Amniotic stem cell (primary cell): Measurements from ENCODE around the gene ADAMTS4.
A peak's percentile ranks its signal among the peaks of the same experiment; 100 is the strongest.

ENCODE experiments used
- DNase-seq: peaks from one replicate; lab custom pipeline; 2025; lab: John Stamatoyannopoulos, UW

The ADAMTS4 gene

DNA sequence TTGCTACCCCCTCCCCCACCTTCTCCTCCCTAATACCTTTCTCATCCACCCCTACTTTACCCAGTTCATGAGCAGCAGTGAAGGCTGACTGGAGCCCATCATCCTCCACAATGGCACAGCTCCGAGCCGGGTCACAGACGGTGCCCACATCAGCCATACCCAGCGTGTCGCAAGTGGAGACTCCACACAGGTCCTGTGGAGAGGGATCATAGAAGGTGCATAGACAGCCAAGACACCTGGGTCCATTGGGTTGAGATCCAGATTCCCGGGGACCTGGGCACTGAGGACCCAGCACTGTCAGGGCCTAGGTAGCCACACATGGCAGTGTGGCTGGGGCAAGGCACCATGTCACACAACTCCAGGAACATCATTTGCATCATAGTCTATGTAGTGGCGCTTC lies 2.7 kb downstream of the ADAMTS4 start:
- DNase-seq: no peak

GRCh38 chr1:161195171-161195570 lies 3.7 kb downstream of the ADAMTS4 start:
- DNase-seq: no peak

GRCh38 chr1:161193561-161194235 lies 5.2 kb downstream of the ADAMTS4 start:
- no peak for DNase-seq

DNA sequence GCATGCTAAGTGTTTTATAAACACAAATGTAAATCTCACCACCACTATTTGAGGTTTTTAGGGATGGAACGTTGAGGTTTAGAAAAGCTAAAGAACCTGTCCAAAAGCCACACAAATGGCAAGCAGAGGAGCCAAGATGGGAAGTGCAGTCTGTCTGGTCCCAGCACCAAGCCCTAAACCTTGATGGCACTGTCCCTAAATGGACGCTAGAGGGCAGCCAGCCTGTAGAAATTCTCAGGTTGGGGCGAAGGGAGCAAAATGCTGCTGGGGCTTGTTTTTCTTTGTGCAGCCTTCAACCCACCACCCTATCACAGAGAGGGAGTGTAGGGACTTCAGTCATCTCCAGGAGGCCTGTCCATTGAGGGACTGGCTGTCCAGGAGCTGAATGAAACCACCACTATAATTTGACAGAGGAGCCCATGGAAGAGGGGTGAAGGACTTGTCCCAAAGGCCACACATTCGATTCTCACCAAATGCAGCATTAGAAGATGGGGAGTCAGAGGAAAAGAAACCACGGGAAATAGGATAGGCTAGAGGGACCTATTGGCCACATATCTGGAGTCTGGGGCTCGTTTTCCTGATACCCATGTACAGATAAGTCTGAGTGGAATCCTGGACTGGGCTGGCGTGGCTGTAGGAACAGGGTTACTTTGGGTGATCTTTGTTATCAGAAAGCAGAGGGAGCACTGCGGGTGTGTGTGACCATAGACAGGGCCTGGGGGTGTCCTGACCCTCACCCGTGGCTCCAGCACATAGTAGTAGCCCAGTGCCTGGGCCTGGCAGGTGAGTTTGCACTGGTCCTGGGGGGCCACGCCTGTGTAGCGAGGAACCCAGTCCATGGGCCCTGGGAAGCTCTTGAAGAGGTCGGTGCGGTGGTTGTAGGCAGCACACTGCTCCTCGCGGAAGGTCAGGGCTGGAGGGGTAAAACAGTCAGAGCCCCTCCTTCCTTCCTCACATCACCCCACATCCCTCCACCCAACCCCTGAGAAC lies 6.1 kb downstream of the ADAMTS4 start:
- peak; percentile 68 for DNase-seq

- DNase-seq: no peak
Observed at GRCh38 chr1:161191971-161192370, 6.9 kb downstream of the ADAMTS4 start.

DNA sequence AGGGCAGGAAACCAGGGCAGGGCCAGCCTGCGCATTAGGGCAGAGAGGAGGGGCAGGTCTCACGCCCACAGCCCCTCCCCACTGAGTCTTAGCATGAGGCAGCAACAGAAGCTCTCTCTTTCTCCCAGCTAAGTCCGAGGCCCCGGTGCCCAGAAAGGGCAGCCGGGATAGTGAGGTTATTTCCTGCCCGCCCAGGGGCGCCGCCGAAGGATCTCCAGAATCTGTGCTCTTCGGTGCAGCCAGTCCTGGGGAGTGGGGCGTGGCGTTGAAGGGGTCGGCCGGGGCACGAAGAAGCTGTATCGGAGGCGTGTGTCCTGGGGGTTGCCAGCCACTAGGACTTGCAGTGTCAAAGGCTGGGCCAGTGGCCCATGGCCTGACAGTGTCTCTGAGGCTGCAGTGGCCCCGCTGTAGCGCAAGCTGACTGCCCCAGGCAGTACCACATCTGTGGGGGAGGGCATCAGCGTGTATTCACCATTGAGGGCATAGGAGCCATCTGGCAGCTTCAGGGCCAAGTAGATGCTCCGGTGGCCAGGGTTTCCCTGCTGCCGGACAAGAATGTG lies 7.8 kb downstream of the ADAMTS4 start:
- no peak for DNase-seq

DNA sequence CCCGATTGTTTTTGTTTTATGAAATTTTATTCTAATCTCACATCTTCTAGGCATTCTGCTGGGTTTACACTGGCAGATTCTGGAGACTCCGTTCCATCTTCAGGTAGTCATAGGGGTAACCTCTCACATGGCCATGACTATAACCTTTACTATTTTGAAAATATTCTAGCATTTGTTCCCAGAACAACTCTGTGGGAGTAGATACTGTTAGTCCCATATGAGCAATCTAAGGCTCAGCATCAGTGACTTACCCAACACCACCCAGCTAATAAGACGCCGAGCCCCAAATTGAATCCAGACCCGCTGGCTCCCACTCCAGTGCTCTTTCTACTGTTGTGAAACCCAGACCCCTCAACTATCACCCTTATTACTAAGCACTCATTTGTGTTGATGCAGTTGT lies 9.8 kb downstream of the ADAMTS4 start:
- DNase-seq: no peak

GRCh38 chr1:161188381-161188780 lies 10.5 kb downstream of the ADAMTS4 start:
- DNase-seq: no peak

DNA sequence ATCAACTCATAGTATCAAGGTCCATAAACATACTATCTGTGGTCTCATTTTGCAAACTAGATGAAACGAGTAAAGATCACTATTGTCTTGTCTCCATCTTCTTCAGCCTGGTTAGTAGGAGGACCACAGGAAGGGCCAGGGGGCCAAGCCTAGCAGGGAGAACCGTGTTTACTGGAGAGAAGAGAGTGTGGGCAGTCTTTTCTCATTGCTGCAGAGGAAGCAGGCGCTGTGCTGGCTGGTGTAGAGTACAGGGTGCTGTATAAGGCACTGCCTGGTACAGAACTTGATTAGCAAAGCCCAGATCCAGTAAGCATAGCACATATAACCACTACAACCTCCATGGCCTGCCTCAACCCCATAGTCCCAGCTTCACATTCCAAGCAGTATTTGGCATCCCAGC lies 11.5 kb downstream of the ADAMTS4 start:
- no peak for DNase-seq

DNA sequence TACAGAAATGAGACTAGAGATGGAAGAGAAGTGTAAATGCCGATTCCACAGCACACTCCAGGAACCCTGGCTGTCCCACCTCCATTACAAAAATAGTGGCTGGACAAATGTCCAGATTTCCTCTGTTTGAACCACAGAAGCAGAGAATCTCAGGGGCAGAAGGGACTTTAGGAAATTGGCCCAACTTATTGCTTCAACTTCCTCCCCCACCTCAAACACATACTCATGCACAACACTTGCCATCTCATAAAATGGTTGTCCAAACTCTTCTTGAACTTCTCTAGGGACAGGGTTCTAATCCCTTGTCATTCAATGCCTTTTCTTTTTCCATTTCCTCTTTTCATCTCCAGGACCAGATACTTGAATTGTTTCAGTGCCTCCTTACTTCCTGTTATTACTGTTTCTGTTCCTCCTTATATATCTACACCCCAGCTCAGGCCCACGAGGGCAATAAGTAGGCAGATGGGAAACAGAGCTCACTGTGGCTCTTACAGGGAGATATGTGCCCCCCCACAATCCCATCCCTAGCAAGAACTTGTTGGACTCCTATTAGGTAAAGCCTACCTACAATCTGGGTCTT lies 13.0 kb downstream of the ADAMTS4 start:
- DNase-seq: no peak

- DNase-seq: no peak
Observed at GRCh38 chr1:161185282-161185682, 13.6 kb downstream of the ADAMTS4 start.

- DNase-seq: no peak
Observed at GRCh38 chr1:161182214-161182613, 16.6 kb downstream of the ADAMTS4 start.

- DNase-seq: no peak
Observed at GRCh38 chr1:161180639-161181038, 18.2 kb downstream of the ADAMTS4 start.

- DNase-seq: no peak
Observed at GRCh38 chr1:161179698-161180097, 19.2 kb downstream of the ADAMTS4 start.

DNA sequence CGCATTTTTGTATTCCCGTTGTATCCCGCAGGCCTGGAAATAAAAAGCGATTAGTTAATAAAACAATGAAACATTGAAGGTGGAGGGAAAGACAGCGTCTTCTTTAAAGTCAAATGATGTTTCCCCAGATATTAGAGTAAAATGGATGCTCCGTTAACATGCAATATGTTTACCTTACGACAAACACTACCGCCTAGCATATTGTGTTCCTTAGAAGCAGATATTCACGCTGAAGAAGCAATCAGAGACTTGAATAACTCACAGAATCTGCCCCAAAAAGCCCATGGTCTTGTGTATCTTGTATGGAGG lies 21.0 kb downstream of the ADAMTS4 start:
- DNase-seq: no peak

- DNase-seq: peak; percentile 27
Observed at GRCh38 chr1:161177112-161177935, 21.5 kb downstream of the ADAMTS4 start, which contains the start of gene B4GALT3. TSS of gene B4GALT3 (minus strand) at chr1:161177507. CDS start at chr1:161176060, 1,447 bp downstream.

DNA sequence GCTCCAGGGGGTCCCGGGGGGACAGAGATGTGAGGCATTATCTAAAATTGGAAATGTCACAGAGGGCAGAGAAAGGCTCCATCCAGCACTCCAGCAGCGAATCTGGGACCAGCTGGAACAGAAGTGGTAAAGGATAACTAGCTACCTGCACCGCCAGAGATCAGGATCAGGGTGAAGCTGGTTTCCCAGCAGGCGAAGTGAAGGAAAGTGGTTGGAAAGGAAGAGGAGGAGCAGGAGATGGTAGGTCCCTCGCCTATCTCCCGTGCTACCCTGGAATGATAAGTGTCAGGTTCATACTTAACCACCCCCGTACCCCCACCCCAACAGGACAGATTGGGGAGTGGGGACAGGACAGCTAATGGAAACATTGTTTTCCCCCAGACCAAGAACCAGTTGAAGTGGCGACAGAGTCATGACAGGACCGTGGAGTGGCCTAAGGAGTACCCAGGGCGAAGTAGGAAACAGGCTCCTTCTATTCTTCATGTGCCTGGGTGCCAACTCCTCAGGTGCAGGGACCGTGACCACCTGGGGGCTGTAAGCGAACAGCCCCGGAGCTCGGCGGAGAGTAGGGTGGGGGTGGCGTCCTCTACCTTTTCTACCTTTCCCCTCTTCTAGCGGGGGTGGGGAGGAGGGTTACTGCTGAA lies 22.3 kb downstream of the ADAMTS4 start:
- DNase-seq: no peak

DNA sequence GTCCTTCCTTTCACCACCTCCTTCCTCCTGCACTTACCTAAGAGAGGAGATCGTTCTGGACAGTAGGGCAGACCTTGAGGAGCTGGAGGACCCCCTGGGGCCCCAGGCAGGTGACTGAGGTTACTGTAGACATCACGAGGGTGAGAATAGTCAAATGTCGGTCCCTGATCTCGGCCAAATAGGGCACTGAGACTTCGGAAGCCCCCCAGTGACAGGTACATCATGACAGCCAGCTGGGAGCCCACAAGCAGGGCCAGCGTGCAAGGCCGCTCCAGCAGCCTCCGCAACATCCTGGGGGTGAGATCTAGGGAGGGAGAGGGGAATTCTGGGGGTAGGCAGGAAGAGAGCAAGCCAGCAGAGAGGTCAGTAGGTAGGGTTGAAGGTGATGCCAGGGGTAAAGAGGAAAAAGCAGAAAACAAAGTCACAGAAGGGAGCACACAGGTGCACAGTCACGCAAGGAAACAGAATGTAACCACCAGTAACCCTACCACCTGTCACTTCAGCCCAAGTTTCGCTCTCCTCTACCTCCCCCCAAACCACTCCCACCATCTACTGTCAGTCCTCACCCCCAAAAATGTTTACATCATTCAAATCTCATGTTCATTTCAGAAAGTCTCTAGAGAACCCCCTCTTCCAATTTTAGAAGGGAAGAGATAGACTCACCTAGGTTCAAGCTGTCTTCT lies 22.9 kb downstream of the ADAMTS4 start:
- no peak for DNase-seq

GRCh38 chr1:161174911-161175310 lies 23.9 kb downstream of the ADAMTS4 start:
- DNase-seq: no peak

DNA sequence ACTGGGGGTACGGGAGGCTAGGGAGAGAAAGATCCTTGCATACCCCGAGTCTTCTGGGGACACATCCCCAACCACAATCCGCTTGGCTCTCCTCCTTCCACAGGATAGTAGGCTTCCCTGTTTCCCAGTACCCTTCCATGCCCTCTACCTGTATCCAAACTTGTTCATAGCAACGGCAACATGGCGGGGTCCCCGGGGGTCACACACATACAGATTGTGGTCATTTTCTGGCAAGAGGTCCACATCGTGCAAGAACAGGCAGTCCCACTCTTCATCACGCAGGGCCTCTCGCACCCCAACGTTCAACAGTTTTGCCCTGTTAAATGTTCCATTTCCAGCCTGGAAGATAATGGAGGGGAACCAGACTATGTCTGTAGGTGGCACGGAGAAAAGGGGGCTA lies 25.1 kb downstream of the ADAMTS4 start:
- no peak for DNase-seq
